GM12873 (cell line): Measurements from ENCODE around the gene TSPAN9.

Experiments used
- CTCF ChIP-seq: IDR thresholded peaks from 2 replicates; pipeline ENCODE4 v1.5.1; 2012; ENCODE audit warnings: low read depth, mild to moderate bottlenecking, moderate library complexity, low read length, control low read depth; ENCODE audit not compliant: insufficient read depth; ENCODE audit errors: missing control alignments

The TSPAN9 gene

GRCh38 chr12:3105690-3106479, 28.7 kb downstream of the TSPAN9 start:
- no peak for TF ChIP-seq CTCF

- no peak for TF ChIP-seq CTCF
These were observed 29.4 kb downstream of the TSPAN9 start for GRCh38 chr12:3106579-3106978.

GRCh38 chr12:3107071-3107583, 29.9 kb downstream of the TSPAN9 start:
- no peak for TF ChIP-seq CTCF

- no peak for TF ChIP-seq CTCF
These were observed 30.8 kb downstream of the TSPAN9 start for GRCh38 chr12:3107954-3108353.

- no peak for TF ChIP-seq CTCF
These were observed 33.4 kb downstream of the TSPAN9 start for GRCh38 chr12:3110578-3110977.

- no peak for TF ChIP-seq CTCF
These were observed 36.6 kb downstream of the TSPAN9 start for GRCh38 chr12:3113671-3114325.

- TF ChIP-seq CTCF, result no peak
These were observed 37.5 kb downstream of the TSPAN9 start for GRCh38 chr12:3114671-3115070.
